ENCODE results near the gene CAPN9. TPM values are rescaled to one million over a fixed set of nuclear protein-coding genes. Genes with fewer than 3 reads are reported as not detected.
"Not testable (repeated sequence)": the region's sequence is repeated elsewhere in the genome, so short reads cannot be mapped to it uniquely, and the experiment has no call there.

The CAPN9 gene
- polyA plus RNA-seq, 3 donors = 0.98 to 1.3 (median 1.2) TPM

- no peak for DNase-seq (ENCODE audit: extremely low read depth in 1 of 11, low read depth in 9 of 11, low spot score in 4 of 11)
These were observed 81.2 kb downstream of the CAPN9 start for GRCh38 chr1:230828421-230828820.

DNA sequence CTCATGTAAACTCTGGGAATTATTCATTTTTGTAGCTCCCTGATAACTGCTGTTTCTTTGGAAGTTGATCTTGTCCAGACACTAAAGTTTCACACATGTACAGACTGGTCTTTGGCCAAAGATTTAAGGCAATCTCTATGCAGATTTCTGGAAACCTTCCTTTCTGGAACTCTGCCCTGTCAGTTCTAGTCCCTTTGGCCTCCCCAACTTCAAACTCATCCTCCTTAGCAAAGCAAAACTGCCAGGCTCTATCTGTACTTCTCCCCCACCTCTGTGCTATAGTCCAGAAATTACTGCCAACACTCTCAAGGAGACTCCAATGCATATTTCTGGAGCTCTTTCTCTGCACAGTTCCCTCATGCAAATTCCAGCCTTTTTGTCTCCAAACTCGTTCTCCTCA is 84.6 kb downstream of the CAPN9 start:
- no peak for DNase-seq (ENCODE audit: extremely low read depth in 1 of 11, low read depth in 9 of 11, low spot score in 4 of 11)

GRCh38 chr1:230832476-230832875 is 85.3 kb downstream of the CAPN9 start:
- DNase-seq (ENCODE audit: extremely low read depth in 1 of 11, low read depth in 9 of 11, low spot score in 4 of 11) = no peak

DNA sequence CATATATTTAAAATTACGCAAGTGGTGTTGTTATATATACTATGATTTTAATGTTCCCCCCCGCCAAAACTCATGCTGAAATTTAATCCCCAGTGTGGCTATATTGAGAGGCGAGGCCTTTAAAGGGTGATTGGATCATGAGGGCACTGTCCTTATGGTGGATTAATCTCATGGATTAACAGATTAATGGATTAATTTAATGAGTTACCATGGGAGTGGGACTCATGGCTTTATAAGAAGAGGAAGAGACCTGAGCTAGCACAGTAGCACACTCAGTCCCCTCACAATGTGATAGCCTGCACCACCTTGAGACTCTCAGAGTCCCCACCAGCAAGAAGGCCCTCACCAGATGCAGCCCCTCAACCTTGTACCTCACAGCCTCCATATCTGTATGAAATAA is 86.3 kb downstream of the CAPN9 start:
- DNase-seq (ENCODE audit: extremely low read depth in 1 of 11, low read depth in 9 of 11, low spot score in 4 of 11) = no peak

DNA sequence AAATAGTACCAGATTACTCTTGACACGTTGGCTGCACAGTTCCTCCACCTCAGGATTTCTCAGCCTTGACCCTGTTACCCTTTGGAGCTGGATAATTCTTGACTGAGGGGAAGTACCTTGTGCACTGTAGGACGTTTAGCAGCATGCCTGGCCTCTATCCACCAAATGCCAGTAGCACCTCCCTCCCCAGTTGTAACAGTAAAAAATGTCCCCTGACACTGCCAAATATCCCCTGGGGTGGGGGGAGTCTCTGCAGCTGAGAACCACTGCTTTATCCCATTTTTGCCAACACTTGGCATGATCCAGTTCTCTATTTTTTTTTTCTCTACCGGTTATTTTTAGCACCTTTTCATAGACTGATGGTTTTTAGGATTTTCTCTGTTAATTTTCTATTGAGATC is 87.1 kb downstream of the CAPN9 start:
- DNase-seq (ENCODE audit: extremely low read depth in 1 of 11, low read depth in 9 of 11, low spot score in 4 of 11) = no peak

DNA sequence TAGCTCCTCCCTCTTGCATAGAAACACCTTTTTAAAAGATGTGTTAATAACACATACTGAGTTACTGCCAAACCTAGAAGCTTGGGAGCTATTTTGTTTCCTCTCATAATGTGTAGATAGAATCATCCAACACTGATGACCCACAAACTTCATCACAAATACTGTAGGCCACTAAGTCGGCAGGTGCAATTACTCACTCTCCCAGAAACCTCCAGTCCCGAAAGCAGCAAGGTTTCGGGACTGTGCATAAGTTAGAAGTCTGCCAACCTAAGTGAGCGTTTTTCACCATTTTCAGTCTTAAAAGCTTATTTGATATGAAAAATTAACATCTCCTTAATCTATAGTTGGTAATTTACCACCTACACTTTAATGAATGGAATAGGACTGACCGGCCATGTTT is 89.2 kb downstream of the CAPN9 start:
- no peak for DNase-seq (ENCODE audit: extremely low read depth in 1 of 11, low read depth in 9 of 11, low spot score in 4 of 11)

DNA sequence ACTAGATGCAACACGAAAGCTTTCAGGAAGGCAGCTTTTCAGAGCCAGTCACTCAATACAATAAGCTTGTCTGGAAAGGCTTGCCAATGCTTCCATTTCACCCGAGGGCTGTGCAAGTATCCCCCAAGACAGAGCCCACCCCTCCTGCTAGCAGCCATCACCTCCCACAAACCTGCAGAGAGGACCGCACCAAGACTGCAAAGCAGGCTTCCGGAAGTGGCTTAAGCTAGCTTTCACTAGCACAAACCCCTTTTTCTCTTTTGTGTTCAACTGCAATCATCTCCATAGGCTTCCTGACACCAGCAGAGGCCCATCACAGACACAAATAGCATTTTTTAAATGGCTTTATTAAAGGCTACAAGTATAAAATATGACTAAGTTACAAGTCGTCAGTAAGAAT is 89.6 kb downstream of the CAPN9 start:
- DNase-seq (ENCODE audit: extremely low read depth in 1 of 11, low read depth in 9 of 11, low spot score in 4 of 11) = no peak

DNA sequence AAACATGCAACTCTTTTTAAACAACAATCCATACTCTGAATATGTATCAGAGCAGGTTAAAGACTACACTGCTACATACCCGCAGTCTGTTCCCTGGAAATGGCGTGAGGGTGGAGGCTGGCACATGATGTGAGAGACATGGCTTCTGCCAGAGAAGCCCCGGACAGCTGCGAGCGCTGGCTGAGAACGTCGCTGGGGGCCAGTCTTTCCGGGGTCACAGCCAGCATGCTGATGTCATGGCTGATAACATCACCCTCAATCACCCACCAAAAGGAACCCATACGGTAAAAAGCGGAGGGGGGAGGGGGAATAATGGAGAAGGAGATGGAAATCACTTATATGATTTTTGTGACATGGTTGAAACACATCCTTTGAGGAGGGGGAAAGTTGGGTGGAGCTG is 92.0 kb downstream of the CAPN9 start:
- no peak for DNase-seq (ENCODE audit: extremely low read depth in 1 of 11, low read depth in 9 of 11, low spot score in 4 of 11)

DNA sequence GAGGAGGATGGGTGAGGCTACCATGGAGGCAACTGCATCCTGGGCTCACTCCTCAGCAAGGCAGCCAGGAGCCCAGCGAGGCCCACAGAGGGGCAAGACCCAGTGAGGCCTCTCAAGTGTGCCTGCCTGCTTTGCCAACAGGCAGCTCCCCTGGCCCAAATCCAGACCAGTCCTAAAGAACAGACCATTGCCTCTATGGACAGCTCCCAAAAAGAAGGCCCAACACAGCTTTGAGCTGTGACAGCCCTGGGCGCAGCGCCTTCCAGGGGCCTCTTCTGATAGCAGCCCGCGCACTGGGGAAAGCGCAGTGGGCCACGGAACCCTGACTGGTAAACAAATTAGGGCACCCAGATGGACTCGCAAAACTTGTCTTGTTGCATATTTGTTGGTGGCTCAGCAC is 95.6 kb downstream of the CAPN9 start:
- DNase-seq (ENCODE audit: extremely low read depth in 1 of 11, low read depth in 9 of 11, low spot score in 4 of 11) = no peak

GRCh38 chr1:230843503-230844309 is 96.5 kb downstream of the CAPN9 start:
- DNase-seq (ENCODE audit: extremely low read depth in 1 of 11, low read depth in 9 of 11, low spot score in 4 of 11) = no peak

GRCh38 chr1:230844561-230844960 is 97.4 kb downstream of the CAPN9 start:
- DNase-seq (ENCODE audit: extremely low read depth in 1 of 11, low read depth in 9 of 11, low spot score in 4 of 11) = no peak

GRCh38 chr1:230845184-230845583 is 98.0 kb downstream of the CAPN9 start:
- not testable (repeated sequence) for DNase-seq (ENCODE audit: extremely low read depth in 1 of 11, low read depth in 9 of 11, low spot score in 4 of 11)

GRCh38 chr1:230848235-230848634 is 101.0 kb downstream of the CAPN9 start:
- no peak for DNase-seq (ENCODE audit: extremely low read depth in 1 of 11, low read depth in 9 of 11, low spot score in 4 of 11)

- peak in 9 of 11 donors; percentile 64 to 87 (median 82) for DNase-seq (ENCODE audit: extremely low read depth in 1 of 11, low read depth in 9 of 11, low spot score in 4 of 11)
These were observed 102.5 kb downstream of the CAPN9 start for GRCh38 chr1:230849451-230850224.

- no peak for DNase-seq (ENCODE audit: extremely low read depth in 1 of 11, low read depth in 9 of 11, low spot score in 4 of 11)
These were observed 103.4 kb downstream of the CAPN9 start for GRCh38 chr1:230850547-230850946.

GRCh38 chr1:230851291-230851691 is 104.1 kb downstream of the CAPN9 start:
- peak in 1 of 11 donors; percentile 36 for DNase-seq (ENCODE audit: extremely low read depth in 1 of 11, low read depth in 9 of 11, low spot score in 4 of 11)

Other genes with a start within 250 kb of the CAPN9 start
- gene COG2, start 104.9 kb upstream of the CAPN9 start, polyA plus RNA-seq (ENCODE audit: insufficient read length in 3 of 3) = 10 to 100 TPM; 32.0 to 40.4 (median 33.1) TPM
- 10 to 100 TPM; 25.6 to 49.8 (median 41.2) TPM for gene AGT, start 33.3 kb upstream of the CAPN9 start, polyA plus RNA-seq (ENCODE audit: insufficient read length in 3 of 3)
- gene C1orf198, start 121.1 kb downstream of the CAPN9 start, polyA plus RNA-seq (ENCODE audit: insufficient read length in 3 of 3) = 10 to 100 TPM; 79.8 to 90.9 (median 90.9) TPM
- 10 to 100 TPM; 17.6 to 19.9 (median 19.7) TPM for gene TTC13, start 231.5 kb downstream of the CAPN9 start, polyA plus RNA-seq (ENCODE audit: insufficient read length in 3 of 3)
- 10 to 100 TPM; 21.4 to 29.5 (median 25.1) TPM for gene ARV1, start 231.7 kb downstream of the CAPN9 start, polyA plus RNA-seq (ENCODE audit: insufficient read length in 3 of 3)

All from renal cortex interstitium (tissue), 11 donors.